GM12864 (cell line): ENCODE measurements around the gene TRAK1.

Source experiments
- DNase-seq: peaks from one replicate; pipeline ENCODE4 v3.0.0-alpha.2; 2011; ENCODE audit warnings: low read depth
- H3K4me3 ChIP-seq: 2 replicates; pipeline ENCODE4 v1.5.1; 2011; ENCODE audit warnings: mild to moderate bottlenecking, low read depth, low read length, control low read depth
- CTCF ChIP-seq: IDR thresholded peaks from 2 replicates; pipeline ENCODE4 v1.5.1; 2011; ENCODE audit warnings: low read depth, mild to moderate bottlenecking, moderate library complexity, low read length, control low read depth, inconsistent platforms; ENCODE audit errors: missing control alignments

The TRAK1 gene

GRCh38 chr3:42236611-42237010 lies 145.5 kb downstream of the TRAK1 start:
- no peak overlapping the region for H3K4me3 ChIP-seq
- DNase-seq = no peak
- TF ChIP-seq CTCF = no peak

- no peak for TF ChIP-seq CTCF
- H3K4me3 ChIP-seq = no peak overlapping the region
- DNase-seq = no peak
Observed at GRCh38 chr3:42246091-42246490, 154.9 kb downstream of the TRAK1 start.

GRCh38 chr3:42247576-42248027 lies 156.4 kb downstream of the TRAK1 start:
- peak; percentile 76 for TF ChIP-seq CTCF
- no peak overlapping the region for H3K4me3 ChIP-seq
- peak; percentile 26 for DNase-seq

- no peak for DNase-seq
- no peak overlapping the region for H3K4me3 ChIP-seq
- no peak for TF ChIP-seq CTCF
Observed at GRCh38 chr3:42250761-42251160, 159.6 kb downstream of the TRAK1 start.

GRCh38 chr3:42254566-42254965 lies 163.4 kb downstream of the TRAK1 start:
- TF ChIP-seq CTCF = no peak
- DNase-seq = no peak
- no peak overlapping the region for H3K4me3 ChIP-seq

- no peak for TF ChIP-seq CTCF
- DNase-seq = no peak
- H3K4me3 ChIP-seq = no peak overlapping the region
Observed at GRCh38 chr3:42256135-42256819, 165.1 kb downstream of the TRAK1 start.

- H3K4me3 ChIP-seq = no peak overlapping the region
- no peak for TF ChIP-seq CTCF
- DNase-seq = no peak
Observed at GRCh38 chr3:42257007-42257406, 165.8 kb downstream of the TRAK1 start.
